Measurements from ENCODE around the gene CRYBG1.
"Not testable (repeated sequence)": the region's sequence is repeated elsewhere in the genome, so short reads cannot be mapped to it uniquely, and the experiment has no call there.

Gene CRYBG1

GRCh38 chr6:106513808-106514582, 153.5 kb downstream of the CRYBG1 start:
- no peaks in the 10 kb centered on the region for H3K36me3 ChIP-seq (replicated peaks; ENCODE audit: insufficient read depth, low read length)
- H3K4me3 ChIP-seq (ENCODE audit: low read length), result no peak overlapping the region
- H3K27me3 ChIP-seq (replicated peaks; ENCODE audit: insufficient read depth, low read length), result peaks cover 54% of the 10 kb centered on the region
- no peak overlapping the region for H3K27ac ChIP-seq (ENCODE audit: low read length)
- no peak overlapping the region for H3K4me2 ChIP-seq (ENCODE audit: low read depth, low read length)
- peaks cover 7% of the 10 kb centered on the region; the same call in 1 of the 2 replicates for H3F3A ChIP-seq (ENCODE audit: insufficient read depth, low read length)
- no peaks in the 10 kb centered on the region for H3K9me2 ChIP-seq (replicated peaks; ENCODE audit: insufficient read depth, low read length)
- H3K9me3 ChIP-seq (replicated peaks; ENCODE audit: insufficient read depth, low read length), result no peaks in the 10 kb centered on the region
- H3K79me2 ChIP-seq (ENCODE audit: low read length), result no peaks in the 10 kb centered on the region
- TF ChIP-seq CTCF (IDR thresholded peaks at IDR 0.05; ENCODE audit: low read length) (no peak), EZH2phosphoT487 (IDR thresholded peaks at IDR 0.05; ENCODE audit: low read length) (no peak), EZH2 (optimal IDR thresholded peaks at IDR 0.05; ENCODE audit: low read depth, low read length) (no peak)
- H2AFZ ChIP-seq (ENCODE audit: low read length), result no peak overlapping the region
- peaks cover 6% of the 10 kb centered on the region; the same call in 1 of the 2 replicates for H3K4me1 ChIP-seq (ENCODE audit: low read length)
- no peak overlapping the region for H3K9ac ChIP-seq (ENCODE audit: low read length)
- no peaks in the 10 kb centered on the region for H4K20me1 ChIP-seq (ENCODE audit: insufficient read depth, low read length)
- DNase-seq, result no peak

- no peak overlapping the region for H2AFZ ChIP-seq (ENCODE audit: low read length)
- H3K9ac ChIP-seq (ENCODE audit: low read length), result no peak overlapping the region
- H3K27ac ChIP-seq (ENCODE audit: low read length), result no peak overlapping the region
- no peak overlapping the region for H3K4me3 ChIP-seq (ENCODE audit: low read length)
- no peaks in the 10 kb centered on the region for H3K9me2 ChIP-seq (replicated peaks; ENCODE audit: insufficient read depth, low read length)
- no peaks in the 10 kb centered on the region for H3K79me2 ChIP-seq (ENCODE audit: low read length)
- DNase-seq, result no peak
- H4K20me1 ChIP-seq (ENCODE audit: insufficient read depth, low read length), result no peaks in the 10 kb centered on the region
- no peaks in the 10 kb centered on the region for H3K36me3 ChIP-seq (replicated peaks; ENCODE audit: insufficient read depth, low read length)
- peaks cover 7% of the 10 kb centered on the region; the same call in 1 of the 2 replicates for H3F3A ChIP-seq (ENCODE audit: insufficient read depth, low read length)
- H3K4me2 ChIP-seq (ENCODE audit: low read depth, low read length), result no peak overlapping the region
- H3K9me3 ChIP-seq (replicated peaks; ENCODE audit: insufficient read depth, low read length), result no peaks in the 10 kb centered on the region
- peaks cover 53% of the 10 kb centered on the region for H3K27me3 ChIP-seq (replicated peaks; ENCODE audit: insufficient read depth, low read length)
- H3K4me1 ChIP-seq (ENCODE audit: low read length), result peaks cover 6% of the 10 kb centered on the region; the same call in 1 of the 2 replicates
- TF ChIP-seq CTCF (IDR thresholded peaks at IDR 0.05; ENCODE audit: low read length), result no peak
- TF ChIP-seq EZH2 (optimal IDR thresholded peaks at IDR 0.05; ENCODE audit: low read depth, low read length), result no peak
- no peak for TF ChIP-seq EZH2phosphoT487 (IDR thresholded peaks at IDR 0.05; ENCODE audit: low read length)
Measured at GRCh38 chr6:106514583-106514885, 154.0 kb downstream of the CRYBG1 start.

GRCh38 chr6:106515582-106515981, 155.1 kb downstream of the CRYBG1 start:
- H3F3A ChIP-seq (ENCODE audit: insufficient read depth, low read length); H3K4me1 ChIP-seq (ENCODE audit: low read length); DNase-seq; H3K9me3 ChIP-seq (replicated peaks; ENCODE audit: insufficient read depth, low read length); H3K27ac ChIP-seq (ENCODE audit: low read length); H3K9me2 ChIP-seq (replicated peaks; ENCODE audit: insufficient read depth, low read length); H3K79me2 ChIP-seq (ENCODE audit: low read length); H4K20me1 ChIP-seq (ENCODE audit: insufficient read depth, low read length); H3K4me3 ChIP-seq (ENCODE audit: low read length); H2AFZ ChIP-seq (ENCODE audit: low read length); H3K4me2 ChIP-seq (ENCODE audit: low read depth, low read length); H3K36me3 ChIP-seq (replicated peaks; ENCODE audit: insufficient read depth, low read length); H3K9ac ChIP-seq (ENCODE audit: low read length): not testable (repeated sequence)
- H3K27me3 ChIP-seq (replicated peaks; ENCODE audit: insufficient read depth, low read length), result peaks cover 42% of the 10 kb centered on the region

- H3F3A ChIP-seq (ENCODE audit: insufficient read depth, low read length), result peaks cover 7% of the 10 kb centered on the region; the same call in 1 of the 2 replicates
- TF ChIP-seq EZH2 (optimal IDR thresholded peaks at IDR 0.05; ENCODE audit: low read depth, low read length) (no peak), EZH2phosphoT487 (IDR thresholded peaks at IDR 0.05; ENCODE audit: low read length) (no peak), CTCF (IDR thresholded peaks at IDR 0.05; ENCODE audit: low read length) (no peak)
- H3K4me1 ChIP-seq (ENCODE audit: low read length), result peaks cover 6% of the 10 kb centered on the region; the same call in 1 of the 2 replicates
- no peak for DNase-seq
- no peaks in the 10 kb centered on the region for H4K20me1 ChIP-seq (ENCODE audit: insufficient read depth, low read length)
- H3K9ac ChIP-seq (ENCODE audit: low read length), result no peak overlapping the region
- no peak overlapping the region for H3K4me2 ChIP-seq (ENCODE audit: low read depth, low read length)
- no peak overlapping the region for H3K27ac ChIP-seq (ENCODE audit: low read length)
- H2AFZ ChIP-seq (ENCODE audit: low read length), result no peak overlapping the region
- H3K9me2 ChIP-seq (replicated peaks; ENCODE audit: insufficient read depth, low read length), result no peaks in the 10 kb centered on the region
- H3K9me3 ChIP-seq (replicated peaks; ENCODE audit: insufficient read depth, low read length), result no peaks in the 10 kb centered on the region
- peaks cover 32% of the 10 kb centered on the region for H3K27me3 ChIP-seq (replicated peaks; ENCODE audit: insufficient read depth, low read length)
- H3K36me3 ChIP-seq (replicated peaks; ENCODE audit: insufficient read depth, low read length), result no peaks in the 10 kb centered on the region
- H3K4me3 ChIP-seq (ENCODE audit: low read length), result no peak overlapping the region
- no peaks in the 10 kb centered on the region for H3K79me2 ChIP-seq (ENCODE audit: low read length)
Measured at GRCh38 chr6:106516616-106517015, 156.1 kb downstream of the CRYBG1 start.
